ENCODE results near the gene OR2T3.
"Not testable (repeated sequence)": the region's sequence is repeated elsewhere in the genome, so short reads cannot be mapped to it uniquely, and the experiment has no call there.

The OR2T3 gene, protein sequence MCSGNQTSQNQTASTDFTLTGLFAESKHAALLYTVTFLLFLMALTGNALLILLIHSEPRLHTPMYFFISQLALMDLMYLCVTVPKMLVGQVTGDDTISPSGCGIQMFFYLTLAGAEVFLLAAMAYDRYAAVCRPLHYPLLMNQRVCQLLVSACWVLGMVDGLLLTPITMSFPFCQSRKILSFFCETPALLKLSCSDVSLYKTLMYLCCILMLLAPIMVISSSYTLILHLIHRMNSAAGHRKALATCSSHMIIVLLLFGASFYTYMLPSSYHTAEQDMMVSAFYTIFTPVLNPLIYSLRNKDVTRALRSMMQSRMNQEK

DNA sequence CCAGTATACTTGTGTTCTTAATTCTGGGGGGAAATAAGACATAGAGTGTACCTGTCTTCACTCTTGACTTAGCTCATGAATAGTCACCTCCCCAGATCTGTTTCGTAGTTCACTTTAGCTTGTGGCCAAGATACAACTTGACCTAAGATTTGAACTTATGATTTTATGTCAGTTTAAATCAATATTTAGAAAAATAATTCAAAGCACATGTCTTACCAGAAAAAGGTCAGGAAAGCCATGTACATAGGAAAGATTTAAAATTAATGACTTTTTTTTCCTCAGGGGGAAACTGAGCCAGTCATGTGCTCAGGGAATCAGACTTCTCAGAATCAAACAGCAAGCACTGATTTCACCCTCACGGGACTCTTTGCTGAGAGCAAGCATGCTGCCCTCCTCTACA, at the start of gene OR2T3:
Gene OR2T3 (plus strand): TSS at position 301 of the 400 bp plus-strand sequence. CDS start 0 bp downstream, at position 301.
- DNase-seq: not testable (repeated sequence)

DNA sequence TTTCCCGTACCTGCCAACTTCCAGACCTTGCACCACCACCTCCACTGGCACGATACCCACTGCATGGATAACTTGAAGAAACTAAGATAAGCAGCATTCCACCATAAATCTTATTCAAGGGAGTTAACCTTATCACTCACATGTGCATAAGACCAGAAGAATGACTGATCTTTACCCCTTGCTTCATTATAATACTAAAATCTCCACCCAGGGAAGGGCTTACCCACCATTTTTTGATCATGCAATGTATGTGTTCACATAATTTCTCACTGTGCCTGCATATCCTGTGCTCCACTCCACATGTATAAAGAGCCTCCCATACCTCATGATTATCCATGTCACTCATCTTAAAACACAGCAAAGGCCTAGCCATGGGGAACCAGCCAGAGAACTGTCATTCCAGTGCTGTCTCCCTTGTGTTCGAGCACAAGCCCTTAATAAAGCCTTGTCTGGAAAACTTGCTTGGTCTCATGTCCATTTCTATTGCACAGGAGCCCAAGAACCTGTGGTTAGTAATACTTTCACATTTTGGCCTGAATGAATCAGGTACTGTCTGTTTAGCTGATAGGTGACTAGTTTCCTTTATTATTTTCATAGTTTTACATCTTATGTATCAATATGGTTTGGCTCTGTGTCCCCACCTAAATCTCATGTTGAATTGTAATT, 45.5 kb upstream of the OR2T3 start:
- DNase-seq: not testable (repeated sequence)

DNA sequence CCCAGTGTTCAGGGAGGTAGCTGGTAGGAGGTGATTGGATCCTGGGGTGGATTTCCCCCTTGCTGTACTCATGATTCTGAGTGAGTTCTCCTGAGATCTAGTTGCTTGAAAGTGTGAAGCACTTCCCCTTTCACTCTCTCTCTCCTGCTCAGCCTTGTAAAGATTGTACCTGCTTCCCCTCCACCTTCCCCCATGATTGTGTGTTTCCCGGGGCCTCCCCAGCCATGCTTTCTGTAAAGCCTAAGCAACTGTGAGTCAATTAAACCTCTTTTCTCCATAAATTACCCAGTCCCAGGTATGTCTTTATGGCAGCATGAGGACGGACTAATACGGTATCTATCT, 45.0 kb upstream of the OR2T3 start:
- not testable (repeated sequence) for DNase-seq

DNA sequence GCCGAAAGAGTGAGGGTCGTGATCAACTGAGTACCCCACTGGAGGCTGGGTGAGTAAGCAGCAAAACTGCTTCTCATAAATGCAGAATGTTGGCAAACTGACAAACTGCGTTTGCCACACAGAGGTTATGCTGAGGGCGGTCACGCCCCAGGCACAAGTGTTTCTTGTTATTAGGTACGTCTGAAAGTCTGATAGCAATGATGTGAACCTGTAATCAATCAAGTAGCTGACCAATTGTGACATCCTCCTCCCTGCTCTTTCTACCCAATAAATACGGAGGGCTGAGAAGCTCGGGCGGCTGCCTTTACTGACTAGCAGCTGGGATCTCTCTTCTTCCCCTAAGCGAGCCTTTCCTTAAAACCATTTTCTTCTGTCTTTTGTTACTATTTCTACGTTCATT, 41.5 kb upstream of the OR2T3 start:
- DNase-seq: not testable (repeated sequence)

DNA sequence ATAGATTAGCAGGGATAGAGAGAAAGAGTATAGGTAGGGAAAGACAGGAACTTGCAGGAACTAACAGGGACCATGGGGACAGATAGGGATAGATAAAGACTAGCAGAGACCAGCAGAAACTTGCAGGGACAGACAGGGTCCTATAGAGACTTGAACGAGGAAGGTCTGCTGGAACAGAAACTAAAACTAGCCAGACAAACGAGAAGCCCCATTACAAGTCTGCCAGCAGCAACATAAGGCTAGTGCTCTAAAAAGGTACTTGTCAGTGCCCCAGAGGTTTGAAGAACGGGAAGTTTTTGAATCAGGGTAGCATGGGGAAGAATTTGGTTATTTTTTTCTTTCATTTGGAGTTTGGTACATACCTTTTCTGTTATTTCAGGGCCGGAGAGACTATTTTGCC, 41.0 kb upstream of the OR2T3 start:
- DNase-seq: not testable (repeated sequence)

DNA sequence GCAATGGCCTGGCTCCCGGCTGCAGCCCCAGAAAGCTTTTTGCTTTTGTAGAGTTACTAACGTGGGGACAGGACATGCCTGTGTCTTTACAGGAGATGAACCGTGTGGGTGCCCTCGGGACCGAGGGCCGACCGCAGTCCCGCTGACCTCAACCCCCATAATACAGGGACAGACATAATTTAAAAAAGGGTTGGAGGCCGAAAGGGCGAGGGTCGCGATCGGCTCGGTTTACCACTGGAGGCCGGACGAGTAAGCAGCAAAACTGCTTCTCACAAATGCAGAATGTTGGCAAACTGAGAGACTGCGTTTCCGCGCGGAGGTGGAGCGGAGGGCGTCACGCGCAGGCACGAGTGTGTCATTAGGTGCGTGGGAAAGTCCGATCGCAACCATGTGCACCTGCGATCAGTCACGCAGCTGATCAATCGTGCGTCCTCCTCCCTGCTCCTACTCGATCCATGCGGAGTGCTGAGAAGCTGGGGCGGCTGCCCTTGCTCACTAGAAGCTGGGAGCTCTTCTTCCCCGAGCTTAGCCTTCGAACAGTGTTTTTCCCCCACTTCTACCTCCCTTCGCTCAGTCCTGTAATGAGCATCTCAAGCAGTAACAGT, 39.2 kb upstream of the OR2T3 start:
- DNase-seq: not testable (repeated sequence)

DNA sequence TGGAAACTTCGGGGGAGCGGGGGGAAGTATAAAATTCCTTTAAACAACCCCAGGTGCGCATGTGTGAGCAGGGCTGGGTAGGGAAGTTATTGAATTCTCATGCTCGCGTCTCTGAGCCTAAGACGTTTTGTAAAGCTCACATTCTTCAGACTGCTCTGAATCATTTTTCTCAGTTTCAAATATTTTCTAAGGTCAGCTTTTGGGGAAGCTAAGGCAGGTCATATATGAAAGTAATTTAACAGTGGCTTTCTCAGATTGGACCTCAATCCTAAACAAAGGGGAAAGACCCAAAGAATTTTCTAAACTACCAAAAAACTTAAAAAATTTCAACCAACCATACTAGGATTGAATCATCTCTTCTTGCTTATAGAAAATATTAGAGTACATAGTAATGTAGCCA, 38.2 kb upstream of the OR2T3 start:
- DNase-seq: not testable (repeated sequence)

DNA sequence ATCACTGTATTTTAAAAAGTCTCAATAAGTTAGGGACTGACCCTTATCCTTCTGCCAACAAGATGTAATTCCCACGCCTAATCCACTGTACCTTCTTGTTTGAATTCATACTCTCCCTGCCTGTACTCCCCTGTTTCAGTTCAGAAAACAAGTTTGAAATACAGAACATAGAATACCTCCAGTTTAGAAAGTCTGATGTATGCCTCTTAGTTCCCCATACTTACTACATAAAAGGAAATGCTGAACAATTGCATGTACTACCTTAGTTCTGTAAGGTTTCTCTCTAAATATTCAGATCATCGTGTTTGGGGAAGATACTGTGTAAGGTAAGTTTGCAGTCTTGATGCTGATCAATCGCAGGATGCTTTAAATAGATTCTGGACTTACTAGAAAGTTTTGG, 36.8 kb upstream of the OR2T3 start:
- not testable (repeated sequence) for DNase-seq

DNA sequence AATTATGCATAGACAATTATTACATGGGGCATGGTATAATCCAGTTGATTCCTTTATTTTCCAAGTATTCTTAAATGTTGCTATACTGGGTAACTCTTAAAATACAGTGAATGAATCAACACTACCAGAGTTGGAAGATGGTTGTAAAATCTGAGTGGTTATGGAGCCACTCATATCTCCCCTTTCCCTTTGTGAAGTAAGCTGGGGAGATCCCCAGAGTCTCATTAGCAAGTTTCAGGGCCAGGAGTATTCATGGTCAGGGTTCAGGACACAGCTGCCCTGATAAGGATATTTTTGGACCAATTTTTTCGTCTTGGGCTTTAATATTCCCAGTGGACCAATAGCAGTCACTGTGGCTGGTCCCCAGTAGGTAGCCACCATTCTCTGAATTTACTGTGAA, 34.5 kb upstream of the OR2T3 start:
- DNase-seq: not testable (repeated sequence)

DNA sequence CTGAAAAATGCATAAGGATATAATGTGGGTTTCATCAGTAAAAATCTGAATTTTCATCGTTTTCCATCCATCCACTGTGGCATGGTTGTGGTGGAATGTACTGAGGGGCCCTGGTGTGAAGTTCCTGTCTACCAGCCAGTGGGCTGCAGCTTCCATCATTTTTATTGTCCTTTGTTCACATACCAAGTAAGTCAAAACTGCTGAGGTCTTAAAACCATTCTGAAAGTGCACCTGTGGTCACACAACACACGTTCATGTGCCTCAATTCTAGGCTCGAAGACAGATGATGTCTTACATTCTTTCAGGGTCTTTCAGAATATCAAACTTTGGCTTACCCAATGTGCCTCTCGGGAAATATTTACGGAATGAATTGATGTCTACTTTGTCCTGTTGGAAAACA, 33.9 kb upstream of the OR2T3 start:
- DNase-seq: not testable (repeated sequence)

DNA sequence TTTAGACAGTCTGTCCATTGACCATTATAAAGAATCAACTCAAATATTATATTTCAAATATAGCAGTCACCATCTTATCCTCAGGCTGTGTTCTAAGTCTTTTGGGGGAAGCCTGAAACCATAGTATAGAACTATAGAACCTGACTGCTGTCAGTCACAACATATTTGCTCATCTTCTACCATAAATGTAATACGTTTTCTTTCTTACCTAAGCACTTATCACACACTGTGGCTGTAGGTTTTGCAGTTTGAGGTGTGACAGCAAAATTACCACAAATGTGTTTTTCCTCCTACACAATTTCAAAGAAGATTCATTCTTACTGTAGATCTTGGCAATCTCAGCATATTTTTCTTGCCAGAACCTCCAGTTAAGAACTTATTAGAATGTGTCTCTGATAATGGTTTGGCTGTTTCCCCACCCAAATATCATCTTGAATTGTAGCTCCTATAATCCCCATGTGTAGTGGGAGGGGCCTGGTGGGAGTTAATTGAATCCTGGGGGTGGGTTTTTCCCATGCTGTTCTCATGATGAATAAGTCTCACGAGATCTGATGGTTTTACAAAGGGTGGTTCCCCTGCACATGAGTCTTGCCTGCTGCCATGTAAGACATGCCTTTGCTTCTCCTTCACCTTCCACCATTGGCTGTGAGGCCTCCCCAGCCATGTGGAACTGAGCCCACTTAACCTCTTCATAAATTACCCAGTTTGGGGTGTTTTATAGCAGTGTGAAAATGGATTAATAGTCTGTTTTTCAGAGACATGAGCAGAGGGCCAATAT, 30.5 kb upstream of the OR2T3 start:
- not testable (repeated sequence) for DNase-seq

DNA sequence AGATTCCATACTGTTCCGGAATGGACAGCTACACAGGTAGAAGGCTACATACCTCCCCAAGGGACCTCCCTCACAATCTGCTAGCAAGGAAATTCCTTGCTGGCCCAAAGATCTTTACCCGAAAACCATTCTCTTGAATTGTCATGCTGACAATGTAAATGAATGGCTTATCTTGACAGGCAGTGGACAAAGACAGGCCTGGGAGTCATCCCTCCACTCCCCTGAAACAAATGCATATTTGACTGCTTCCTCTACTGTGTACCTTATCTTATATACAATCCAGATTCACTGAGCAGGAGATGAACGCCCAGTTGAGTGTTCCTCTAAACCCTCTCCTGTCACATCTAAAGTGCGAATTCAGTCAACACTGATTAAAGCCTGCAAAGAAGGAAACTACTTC, 28.5 kb upstream of the OR2T3 start:
- DNase-seq: not testable (repeated sequence)

DNA sequence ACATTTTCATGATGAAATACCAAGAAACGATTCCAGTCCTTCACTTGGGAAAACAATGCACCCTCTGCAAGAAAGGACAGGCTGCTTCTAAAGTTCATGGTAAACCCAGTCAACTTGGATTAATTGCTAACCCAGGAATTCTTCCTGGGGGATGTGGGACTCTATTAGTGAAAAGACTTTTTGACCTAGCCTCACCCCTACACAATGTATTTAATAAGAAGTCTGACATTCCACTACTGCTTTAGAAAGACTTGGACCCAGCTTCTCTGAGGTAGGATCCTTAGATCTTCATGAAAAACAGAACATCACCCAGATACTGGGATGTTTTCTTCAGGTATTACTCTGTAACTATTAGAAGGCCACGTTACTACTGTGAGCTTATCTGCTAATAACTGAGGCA, 27.8 kb upstream of the OR2T3 start, which contains the start of gene OR2T2:
Gene OR2T2 (plus strand): TSS at position 239 of the 400 bp plus-strand sequence. CDS start 7,161 bp downstream, outside the sequence.
- DNase-seq: not testable (repeated sequence)

DNA sequence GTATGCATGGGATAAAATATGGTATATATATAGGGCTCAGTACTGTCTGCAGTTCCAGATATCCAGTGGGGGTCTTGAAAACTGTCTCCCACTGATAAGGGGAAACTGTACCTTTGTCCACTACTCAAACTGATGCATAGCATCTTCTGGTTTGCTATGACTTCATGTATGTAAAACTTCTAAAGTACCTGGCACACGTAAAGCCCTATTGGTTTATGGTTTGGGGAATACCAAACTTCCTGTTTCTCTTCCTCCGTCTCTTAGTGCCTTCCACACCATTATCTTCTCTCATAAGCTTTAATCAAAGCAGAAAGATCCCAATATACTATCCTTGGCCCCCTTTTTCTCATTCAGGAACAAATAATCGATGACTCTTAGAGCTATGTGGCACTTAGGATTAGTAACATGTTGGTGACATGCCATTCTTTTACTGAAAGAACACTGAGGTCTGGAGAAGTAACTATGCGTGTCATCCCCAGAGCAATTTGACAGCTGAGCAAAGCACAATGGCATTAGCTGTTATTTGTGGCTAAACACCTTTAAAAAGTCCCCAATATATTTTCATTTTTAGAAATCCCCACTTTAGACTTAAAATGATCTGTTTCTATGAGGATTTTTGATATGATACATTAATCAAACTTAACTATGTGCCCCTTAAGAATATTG, 24.6 kb upstream of the OR2T3 start:
- DNase-seq: not testable (repeated sequence)

DNA sequence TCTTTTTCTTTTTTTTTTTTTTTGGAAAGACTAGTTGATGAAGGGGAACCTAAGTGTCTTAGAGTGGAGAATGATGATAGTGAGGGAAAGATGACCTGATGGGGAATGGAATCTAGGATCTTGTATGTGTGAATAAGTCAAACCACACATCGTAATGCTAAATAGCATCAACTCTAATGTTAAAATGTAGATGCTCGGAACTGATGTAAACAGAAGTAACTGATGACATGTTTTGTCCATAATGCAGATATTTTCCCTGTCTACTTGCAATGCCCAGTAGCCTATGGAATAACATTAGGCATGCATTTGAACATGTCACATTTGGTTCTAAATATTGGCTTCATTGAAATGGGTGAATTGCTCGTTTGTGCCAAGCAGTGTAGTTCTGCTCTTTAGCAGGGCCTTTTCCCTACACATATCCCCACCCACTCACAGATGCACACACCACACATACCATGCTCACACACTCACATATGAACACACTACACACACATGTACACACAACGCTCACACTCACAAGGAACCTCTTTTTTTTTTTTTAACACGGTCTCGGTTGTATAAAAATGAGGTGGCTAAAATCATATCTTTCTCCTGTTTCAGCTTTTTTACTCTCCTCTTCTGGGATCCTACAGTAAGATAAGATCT, 23.2 kb upstream of the OR2T3 start:
- not testable (repeated sequence) for DNase-seq

DNA sequence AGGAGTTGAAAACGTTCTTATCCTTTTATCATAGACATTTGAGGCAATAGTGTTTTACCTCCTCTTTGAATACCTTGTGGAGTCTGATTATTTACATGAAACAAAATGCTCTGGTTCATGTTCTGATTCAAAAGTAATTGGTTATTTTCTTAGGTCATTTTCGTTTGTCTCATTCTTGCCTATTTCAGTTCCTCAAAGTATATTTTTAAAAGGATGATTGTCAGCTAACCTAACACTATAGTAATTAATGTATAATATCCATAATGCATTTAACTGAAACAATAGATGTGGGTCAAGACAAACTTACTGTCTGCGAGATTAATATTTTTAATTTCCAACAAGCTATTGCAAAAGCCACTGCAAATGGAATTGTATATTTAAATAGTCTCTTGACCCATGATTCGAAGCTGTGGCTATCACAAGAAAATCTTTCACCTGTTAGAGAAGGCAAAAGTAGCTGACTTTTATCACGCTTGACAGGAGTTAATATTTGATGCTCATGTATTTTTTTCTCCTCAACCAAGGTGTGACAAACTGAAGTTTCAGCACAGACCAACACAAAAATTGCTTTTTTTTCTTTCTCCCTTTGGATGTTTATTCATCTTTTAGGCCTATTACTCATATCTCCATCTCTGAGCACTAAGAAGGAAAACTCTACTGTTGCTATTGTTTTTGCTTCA, 22.5 kb upstream of the OR2T3 start:
- not testable (repeated sequence) for DNase-seq

DNA sequence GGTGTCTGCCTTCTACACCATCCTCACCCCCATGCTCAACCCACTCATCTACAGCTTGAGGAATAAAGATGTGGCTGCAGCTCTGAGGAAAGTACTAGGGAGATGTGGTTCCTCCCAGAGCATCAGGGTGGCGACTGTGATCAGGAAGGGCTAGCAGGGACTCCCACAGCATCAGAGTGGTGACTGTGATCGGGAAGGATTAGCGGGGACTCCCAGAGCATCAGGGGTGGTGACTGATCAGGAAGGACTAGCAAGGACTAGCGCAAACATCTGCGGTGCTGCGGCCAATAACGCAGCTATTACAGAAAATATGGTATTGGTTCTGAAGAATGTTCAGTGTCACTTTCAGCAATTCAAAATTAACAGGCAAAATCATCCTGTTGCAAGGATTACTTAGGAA, 19.5 kb upstream of the OR2T3 start:
- DNase-seq: not testable (repeated sequence)

DNA sequence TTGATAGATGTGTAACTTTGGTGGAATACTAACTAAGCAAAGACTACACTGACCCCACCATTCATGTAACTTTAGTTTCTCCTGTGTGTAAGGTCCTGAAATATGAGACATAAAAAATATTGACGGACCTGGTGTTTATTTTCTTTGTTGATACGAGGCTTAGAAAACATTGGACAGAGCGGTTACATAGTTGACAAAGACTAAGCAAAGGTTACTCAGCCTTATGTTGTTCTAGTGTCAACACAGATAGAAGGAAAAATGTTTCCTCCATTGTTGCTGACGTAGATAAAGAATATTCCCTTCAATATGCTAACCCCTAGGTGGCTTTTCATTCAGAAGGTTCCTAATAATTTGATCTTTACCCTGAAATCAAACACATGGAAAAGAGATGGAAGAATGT, 18.1 kb upstream of the OR2T3 start:
- not testable (repeated sequence) for DNase-seq

DNA sequence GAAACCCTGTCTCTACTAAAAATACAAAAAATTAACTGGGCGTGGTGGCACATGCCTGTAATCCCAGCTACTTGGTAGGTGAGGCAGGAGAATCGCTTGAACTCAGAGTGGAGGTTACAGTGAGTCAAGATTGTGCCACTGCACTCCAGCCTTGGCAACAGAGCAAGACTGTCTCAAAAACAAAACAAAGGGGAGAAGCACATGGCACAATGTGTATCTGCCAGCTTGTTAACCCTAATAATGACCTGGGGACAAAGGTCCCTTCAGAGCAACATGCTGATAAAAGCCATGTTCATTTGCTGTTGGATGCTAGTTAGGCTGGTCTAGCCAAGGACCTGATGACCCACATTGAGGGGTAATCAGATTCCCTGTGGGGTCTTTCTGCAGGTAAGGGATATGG, 16.5 kb upstream of the OR2T3 start:
- not testable (repeated sequence) for DNase-seq

DNA sequence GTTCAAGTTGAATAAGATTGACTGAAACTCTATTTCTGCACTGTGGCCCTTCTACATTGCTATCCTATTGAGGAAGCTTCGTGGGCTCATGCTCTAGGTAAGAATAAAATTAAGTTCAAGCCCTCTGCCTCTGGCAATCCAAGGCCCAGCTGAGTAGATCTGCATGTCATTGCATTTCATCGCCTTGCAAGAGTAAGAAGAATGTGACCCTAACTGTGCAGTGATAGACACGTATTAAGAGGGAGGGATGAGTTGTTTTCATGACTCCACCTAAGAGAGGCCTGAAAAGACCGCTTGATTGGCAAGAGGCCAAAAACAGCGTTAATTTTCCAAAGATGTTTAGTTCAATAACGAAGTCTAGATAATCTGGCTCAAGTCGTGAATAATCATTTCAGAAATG, 14.0 kb upstream of the OR2T3 start:
- DNase-seq: not testable (repeated sequence)

DNA sequence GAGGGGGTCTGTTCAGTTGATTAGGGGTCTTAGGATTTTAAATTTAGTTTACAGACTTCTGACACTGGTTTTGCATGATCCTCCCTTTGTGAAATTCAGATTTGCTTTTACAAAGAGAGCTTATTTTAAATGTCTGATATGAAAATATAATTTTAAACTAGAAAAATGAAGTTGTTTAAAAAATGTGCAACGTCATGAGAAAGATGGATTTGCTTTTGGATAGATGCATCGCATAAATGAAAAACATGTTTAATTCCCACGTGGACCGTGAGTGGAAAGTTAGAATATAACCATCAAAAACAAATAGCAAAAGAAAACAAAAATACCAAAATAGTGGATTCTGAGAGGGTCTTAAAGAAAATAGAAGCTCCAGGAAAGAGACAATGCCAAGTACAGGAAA, 2.0 kb upstream of the OR2T3 start:
- DNase-seq: no peak
